Stomach (tissue), 9 donors: ENCODE data around the gene NPAS2. TPM values are rescaled to one million over a fixed set of nuclear protein-coding genes. Genes with fewer than 3 reads are reported as not detected.
A peak's percentile ranks its signal among the peaks of the same experiment; 100 is the strongest.

Experiments used
- DNase-seq, 2 donors: peaks; one replicate each; pipeline versions ENCODE4 v3.0.0 to v3.0.0-alpha.2; 2013 to 2019
- H3K27ac ChIP-seq, 5 donors: fragments of 200-600 bp in 4 of 5; sonication (generic) in 4 of 5; one replicate each; pipeline ENCODE4 v1.5.1; 2013 to 2019; ENCODE audit warnings: mild to moderate bottlenecking in 1 of 5, moderate library complexity in 1 of 5
- H3K27me3 ChIP-seq, 3 donors: fragments of 200-600 bp; sonication (generic); one replicate each; pipeline ENCODE4 v1.5.1; 2017 to 2019; ENCODE audit warnings: mixed run types in 1 of 3
- H3K36me3 ChIP-seq, 4 donors: fragments of 200-600 bp; sonication (generic); 1 replicate in 3 of 4; 2 replicates in 1 of 4; pipeline ENCODE4 v1.5.1; 2016 to 2019
- H3K4me1 ChIP-seq, 4 donors: fragments of 200-600 bp; sonication (generic); one replicate each; pipeline ENCODE4 v1.5.1; 2016 to 2019
- H3K4me3 ChIP-seq, 4 donors: fragments of 200-600 bp; sonication (generic) in 3 of 4; one replicate each; pipeline ENCODE4 v1.5.1; 2016 to 2019; ENCODE audit warnings: mild to moderate bottlenecking in 1 of 4
- H3K9me3 ChIP-seq, 4 donors: fragments of 200-600 bp; sonication (generic); one replicate each; pipeline ENCODE4 v1.5.1; 2016 to 2019
- CTCF ChIP-seq, 7 experiments: fragments of 450-650 bp in 4 of 7; fragments of 200-600 bp in 3 of 7; sonication (generic) in 3 of 7; IDR thresholded peaks; one replicate each; pipeline ENCODE4 v1.5.1; 2016 to 2019; ENCODE audit warnings: antibody characterized with exemption in 7 of 7, control low read depth in 2 of 7, mild to moderate bottlenecking in 1 of 7
- EP300 ChIP-seq: sonication (generic); formaldehyde crosslinking; IDR thresholded peaks from one replicate; pipeline ENCODE4 v1.6.1; 2017; ENCODE audit warnings: antibody characterized with exemption
- POLR2A ChIP-seq, 4 donors: fragments of 450-650 bp; IDR thresholded peaks; one replicate each; pipeline ENCODE4 v1.6.1; 2016; ENCODE audit warnings: antibody characterized with exemption in 4 of 4, control low read depth in 2 of 4, mild to moderate bottlenecking in 1 of 4, moderate library complexity in 1 of 4
- POLR2AphosphoS5 ChIP-seq, 3 donors: sonication (generic); formaldehyde crosslinking; IDR thresholded peaks; one replicate each; pipeline ENCODE4 v1.6.1; 2016; ENCODE audit warnings: antibody characterized with exemption in 3 of 3
- WGBS, 5 donors: extraction: QIAGEN DNeasy Blood & Tissue Kit in 3 of 5; methylation state at CpG; one replicate each; pipeline versions ENCODE4 v1.1.5 to v1.1.7; 2013 to 2018; 5-methylcytosine and 5-hydroxymethylcytosine counted together
- intact Hi-C: fragments of 100-400 bp; cut with DNase I; formaldehyde crosslinking; loops from one replicate; pipeline ENCODE4 v1.15.1; 2023; ENCODE audit warnings: low total_unique reads
- polyA plus RNA-seq, 3 donors: library from polyadenylated mRNA; stranded (reverse); fragments of 200-250 nt; gene quantifications; one replicate each; pipeline ENCODE4 v1.2.3, GENCODE V29; 2013
- total RNA-seq, 5 donors: library from RNA; depleted of rRNA; stranded (reverse); fragments of >200 nt; gene quantifications; one replicate each; pipeline versions ENCODE4 v1.1.0 to v1.2.3, GENCODE V29; 2014 to 2016
- donor health status: healthy with polysubstance abuse.
- donor health status: Bipolar disorder and iron deficiency.
- donor health status: healthy.

The NPAS2 gene
- total and polyA plus RNA-seq, 8 donors: 13.1 to 148 (median 28.0) TPM

DNA sequence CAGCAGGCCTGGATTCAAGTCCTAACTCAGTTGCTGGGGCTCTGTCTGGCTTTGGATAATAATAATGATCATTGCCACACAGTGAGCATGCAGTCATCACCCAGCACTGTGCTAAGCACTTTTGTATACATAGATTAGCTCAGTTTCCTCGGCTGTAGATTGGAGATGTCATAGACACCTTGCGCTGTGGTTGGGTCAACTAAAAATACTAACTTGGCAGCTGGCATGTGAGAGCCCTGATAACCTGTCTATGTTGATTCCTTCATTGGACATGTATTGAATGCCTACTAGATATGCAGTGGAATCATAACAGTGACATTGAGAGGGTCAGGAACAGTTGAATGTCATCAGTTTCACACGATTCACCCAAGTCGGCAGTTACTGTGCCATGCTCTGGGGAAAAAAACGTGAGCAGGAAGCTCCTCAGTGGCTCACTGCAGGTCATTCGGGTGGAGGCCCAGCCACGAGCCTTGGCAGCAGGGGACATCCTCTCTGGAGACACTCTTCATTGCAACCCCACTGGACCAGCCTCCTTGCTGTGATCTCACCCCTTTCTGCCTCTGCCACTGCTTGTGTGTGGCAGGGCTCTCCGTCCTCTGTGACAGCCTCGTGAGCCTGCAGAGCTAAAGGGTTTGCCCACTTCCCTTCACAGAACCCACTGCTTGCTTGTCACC is 85.3 kb downstream of the NPAS2 start:
- no peak for DNase-seq
- intact Hi-C loops: no loop called here
- TF ChIP-seq POLR2AphosphoS5 (IDR thresholded peaks at IDR 0.05): no peak
- TF ChIP-seq CTCF (IDR thresholded peaks at IDR 0.05): no peak
- TF ChIP-seq POLR2A (IDR thresholded peaks at IDR 0.05): no peak
- no peak for TF ChIP-seq EP300
- Histone ChIP-seq H3K4me3 (no peak overlapping the region), H3K27ac (no peak overlapping the region), H3K36me3 (peaks cover 0 to 28% (median 12%) of the 10 kb centered on the region in 4 donors), H3K9me3 (no peaks in the 10 kb centered on the region), H3K4me1 (peaks cover 0 to 19% (median 13%) of the 10 kb centered on the region in 4 donors), H3K27me3 (no peaks in the 10 kb centered on the region)
- 66 to 89% (median 83%) methylated on average over 9 of the region's 9 CpGs for WGBS, 5 donors

DNA sequence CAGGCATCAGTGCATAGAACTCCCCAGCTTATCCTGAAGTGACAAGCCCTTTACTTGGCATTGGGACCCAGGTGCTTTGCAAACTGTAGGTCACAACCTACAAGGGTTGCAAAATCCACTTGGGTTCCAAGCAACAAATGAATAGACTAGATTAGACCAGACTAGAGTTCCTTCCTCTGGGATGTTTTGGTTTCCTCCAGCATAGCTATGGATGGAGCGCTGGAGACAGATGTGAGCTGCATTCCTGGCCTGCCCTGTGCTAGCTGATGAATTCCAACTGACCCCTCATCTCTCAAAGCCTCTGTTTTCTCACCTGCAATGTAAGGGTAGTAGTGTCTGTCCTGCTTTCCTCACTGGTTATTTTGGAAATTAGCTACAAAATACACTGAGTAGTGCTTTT is 86.2 kb downstream of the NPAS2 start:
- Histone ChIP-seq H3K4me1 (peaks cover 0 to 19% (median 13%) of the 10 kb centered on the region in 4 donors), H3K27ac (no peak overlapping the region), H3K9me3 (no peaks in the 10 kb centered on the region), H3K27me3 (no peaks in the 10 kb centered on the region), H3K4me3 (no peak overlapping the region), H3K36me3 (peaks cover 0 to 28% (median 12%) of the 10 kb centered on the region in 4 donors)
- 90 to 100% (median 96%) methylated on average over 1 of the region's 1 CpG for WGBS, 5 donors
- no peak for DNase-seq
- TF ChIP-seq EP300 (no peak), CTCF (IDR thresholded peaks at IDR 0.05) (no peak), POLR2AphosphoS5 (IDR thresholded peaks at IDR 0.05) (no peak), POLR2A (IDR thresholded peaks at IDR 0.05) (no peak)
- intact Hi-C loops: no loop called here

DNA sequence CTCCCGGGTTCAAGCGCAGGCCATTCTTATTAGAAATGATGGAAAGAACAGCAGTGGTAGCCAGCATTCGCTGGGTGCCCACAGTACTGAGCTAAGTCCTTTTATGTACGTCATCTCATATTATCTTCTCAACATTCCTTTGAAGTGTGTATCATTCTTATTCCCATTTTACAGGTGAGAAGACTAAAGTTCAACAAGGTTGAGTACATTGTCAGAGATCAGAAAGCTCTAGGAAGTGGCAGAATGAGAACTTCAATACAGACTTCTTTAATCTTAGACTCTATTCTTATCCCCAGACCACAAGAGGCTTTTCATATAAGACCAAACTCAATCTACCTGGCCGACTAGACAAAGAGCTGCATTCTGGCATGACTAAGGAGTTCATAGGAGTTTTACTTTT is 86.7 kb downstream of the NPAS2 start:
- DNase-seq: no peak
- peaks cover 0 to 19% (median 13%) of the 10 kb centered on the region in 4 donors for H3K4me1 ChIP-seq
- H3K27me3 ChIP-seq: no peaks in the 10 kb centered on the region
- TF ChIP-seq EP300 (no peak), POLR2AphosphoS5 (IDR thresholded peaks at IDR 0.05) (no peak)
- 88 to 93% (median 91%) methylated on average over 5 of the region's 5 CpGs for WGBS, 5 donors
- peaks cover 0 to 28% (median 12%) of the 10 kb centered on the region in 4 donors for H3K36me3 ChIP-seq
- H3K27ac ChIP-seq: no peak overlapping the region
- H3K9me3 ChIP-seq: no peaks in the 10 kb centered on the region
- H3K4me3 ChIP-seq: no peak overlapping the region
- intact Hi-C loops: no loop called here

GRCh38 chr2:100907832-100908231 is 87.9 kb downstream of the NPAS2 start:
- intact Hi-C loops: no loop called here
- Histone ChIP-seq H3K4me3 (no peak overlapping the region), H3K4me1 (peaks cover 0 to 15% (median 10%) of the 10 kb centered on the region in 4 donors), H3K27me3 (no peaks in the 10 kb centered on the region), H3K36me3 (peaks cover 0 to 28% (median 16%) of the 10 kb centered on the region in 4 donors), H3K27ac (no peak overlapping the region), H3K9me3 (no peaks in the 10 kb centered on the region)
- TF ChIP-seq EP300: no peak
- TF ChIP-seq CTCF (IDR thresholded peaks at IDR 0.05): no peak
- TF ChIP-seq POLR2A (IDR thresholded peaks at IDR 0.05): no peak
- TF ChIP-seq POLR2AphosphoS5 (IDR thresholded peaks at IDR 0.05): no peak
- no peak for DNase-seq
- 65 to 78% (median 72%) methylated on average over 5 of the region's 5 CpGs for WGBS, 5 donors

DNA sequence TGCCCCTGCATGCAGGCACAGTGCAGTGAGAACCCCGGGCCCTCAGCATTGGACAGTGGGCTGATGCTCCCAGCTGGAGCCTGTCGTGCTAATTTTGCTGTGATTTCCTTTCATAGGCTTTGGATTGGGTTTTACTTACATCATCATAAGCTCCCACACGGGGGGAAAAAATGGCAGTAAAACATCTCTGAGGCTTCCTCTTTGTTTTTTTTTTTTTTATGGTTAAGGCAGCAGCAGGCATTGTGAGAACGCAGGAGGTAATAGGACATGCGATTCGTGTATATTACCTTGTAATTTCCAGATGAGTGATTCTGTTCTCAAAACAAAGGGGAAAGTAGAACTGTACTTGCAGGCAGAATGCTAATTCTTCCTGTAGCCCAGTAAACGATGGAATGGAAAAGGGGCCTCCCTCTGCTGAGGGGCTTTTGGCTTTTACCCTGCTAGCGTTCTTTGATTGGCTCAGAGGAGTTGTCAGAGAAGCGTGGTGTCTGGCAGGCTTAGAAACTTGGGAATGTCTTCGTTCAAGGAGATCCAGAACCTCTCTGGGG is 89.7 kb downstream of the NPAS2 start:
- Histone ChIP-seq H3K27ac (no peak overlapping the region), H3K36me3 (peaks cover 0 to 37% (median 27%) of the 10 kb centered on the region in 4 donors), H3K27me3 (no peaks in the 10 kb centered on the region), H3K4me1 (peaks cover 0 to 2% (median 0%) of the 10 kb centered on the region in 4 donors), H3K9me3 (no peaks in the 10 kb centered on the region), H3K4me3 (no peak overlapping the region)
- DNase-seq: peak in 1 of 2 donors; percentile 44
- TF ChIP-seq EP300: no peak
- no peak for TF ChIP-seq CTCF (IDR thresholded peaks at IDR 0.05)
- TF ChIP-seq POLR2A (IDR thresholded peaks at IDR 0.05): no peak
- no peak for TF ChIP-seq POLR2AphosphoS5 (IDR thresholded peaks at IDR 0.05)
- intact Hi-C loops: no loop called here
- 67 to 81% (median 77%) methylated on average over 9 to 10 of the region's 10 CpGs for WGBS, 5 donors
